DND-41 (cell line): ENCODE data around the gene COL2A1.

Experiments used
- EZH2 ChIP-seq: IDR thresholded peaks from 3 replicates; pipeline ENCODE4 v1.6.1; 2012; ENCODE audit warnings: borderline replicate concordance, low read depth, mild to moderate bottlenecking, moderate library complexity, low read length, inconsistent platforms; ENCODE audit not compliant: severe bottlenecking
- TF ChIP-seq, protein P1 (sequence below): IDR thresholded peaks from 2 replicates; pipeline ENCODE4 v1.5.1; 2012; ENCODE audit warnings: borderline replicate concordance, low read length, moderate library complexity, mild to moderate bottlenecking; ENCODE audit not compliant: poor library complexity, severe bottlenecking; ENCODE audit errors: extremely low read depth

DNA sequence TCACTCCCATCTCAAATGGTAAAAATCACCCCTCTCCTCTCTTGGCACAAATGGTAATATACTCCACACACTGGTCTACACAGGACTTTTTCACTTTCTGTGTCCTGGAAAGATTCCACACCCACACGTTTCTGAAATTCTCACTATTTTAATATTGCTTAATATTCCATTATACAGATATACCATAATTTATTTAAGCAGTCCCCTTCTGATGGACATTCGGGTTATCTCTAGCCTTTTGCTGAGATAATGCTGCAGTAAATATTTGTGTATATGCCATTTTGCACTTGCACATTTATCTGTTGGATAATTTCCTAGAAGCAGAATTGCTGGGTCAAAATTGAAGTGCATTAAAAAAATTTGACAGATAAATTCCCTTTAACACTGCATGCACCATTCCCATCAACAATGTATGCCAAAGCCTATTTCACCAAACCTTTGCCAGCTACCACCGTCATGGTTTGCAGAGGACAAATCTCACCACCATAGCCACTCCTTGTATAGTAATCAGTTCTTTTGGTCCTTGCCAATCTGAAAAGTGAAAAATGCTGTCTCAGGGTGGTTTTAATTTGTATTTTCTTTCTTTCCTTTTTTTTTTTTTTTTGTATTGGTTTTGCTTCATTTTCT lies 15.5 kb upstream of the COL2A1 start:
- TF ChIP-seq, protein P1, sequence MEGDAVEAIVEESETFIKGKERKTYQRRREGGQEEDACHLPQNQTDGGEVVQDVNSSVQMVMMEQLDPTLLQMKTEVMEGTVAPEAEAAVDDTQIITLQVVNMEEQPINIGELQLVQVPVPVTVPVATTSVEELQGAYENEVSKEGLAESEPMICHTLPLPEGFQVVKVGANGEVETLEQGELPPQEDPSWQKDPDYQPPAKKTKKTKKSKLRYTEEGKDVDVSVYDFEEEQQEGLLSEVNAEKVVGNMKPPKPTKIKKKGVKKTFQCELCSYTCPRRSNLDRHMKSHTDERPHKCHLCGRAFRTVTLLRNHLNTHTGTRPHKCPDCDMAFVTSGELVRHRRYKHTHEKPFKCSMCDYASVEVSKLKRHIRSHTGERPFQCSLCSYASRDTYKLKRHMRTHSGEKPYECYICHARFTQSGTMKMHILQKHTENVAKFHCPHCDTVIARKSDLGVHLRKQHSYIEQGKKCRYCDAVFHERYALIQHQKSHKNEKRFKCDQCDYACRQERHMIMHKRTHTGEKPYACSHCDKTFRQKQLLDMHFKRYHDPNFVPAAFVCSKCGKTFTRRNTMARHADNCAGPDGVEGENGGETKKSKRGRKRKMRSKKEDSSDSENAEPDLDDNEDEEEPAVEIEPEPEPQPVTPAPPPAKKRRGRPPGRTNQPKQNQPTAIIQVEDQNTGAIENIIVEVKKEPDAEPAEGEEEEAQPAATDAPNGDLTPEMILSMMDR: no peak
- TF ChIP-seq EZH2: no peak
